Measurements from ENCODE around the gene CCDC80.
"Not testable (repeated sequence)": the region's sequence is repeated elsewhere in the genome, so short reads cannot be mapped to it uniquely, and the experiment has no call there.

Gene CCDC80

GRCh38 chr3:112582244-112582874, 58.6 kb downstream of the CCDC80 start:
- peak; percentile 8 for DNase-seq

- DNase-seq = no peak
Observed at GRCh38 chr3:112579697-112580096, 61.2 kb downstream of the CCDC80 start.

DNA sequence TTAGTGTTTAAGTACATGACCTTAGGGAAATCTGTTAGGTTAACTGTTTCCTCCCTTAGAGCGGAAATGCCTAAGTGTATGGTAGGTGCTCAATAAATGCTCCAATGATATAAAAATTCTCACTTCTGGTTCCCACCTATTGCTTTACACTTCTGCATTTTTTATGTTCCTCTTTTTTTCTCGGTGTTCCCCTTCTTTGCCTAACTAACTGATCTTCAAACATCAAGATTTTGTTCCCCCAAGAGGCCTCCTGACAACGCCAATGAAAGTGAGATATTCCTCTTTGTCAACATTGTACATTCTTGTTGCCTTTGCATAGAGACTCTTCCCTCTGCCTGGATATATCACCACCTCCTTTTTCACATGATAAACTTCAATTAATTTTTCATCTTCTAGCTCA, 61.7 kb downstream of the CCDC80 start:
- DNase-seq = no peak

DNA sequence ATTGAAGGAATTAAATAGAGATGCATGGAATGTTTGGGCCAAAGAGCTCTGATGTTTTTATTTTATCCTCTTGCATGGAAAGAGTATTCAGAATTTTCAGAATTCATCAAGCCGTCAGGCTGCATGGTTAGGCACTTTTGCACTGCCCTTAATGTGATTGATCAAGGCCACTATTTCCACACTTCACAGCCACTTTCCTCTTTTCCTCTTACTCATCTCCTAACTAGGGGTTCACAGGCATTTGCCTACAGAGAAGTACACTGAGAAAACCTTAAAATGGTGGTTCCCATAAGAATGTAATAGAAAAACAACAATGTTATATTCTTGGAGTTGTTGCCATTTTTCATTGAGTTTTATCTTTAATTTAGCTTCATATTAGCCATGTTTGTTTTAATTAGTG, 68.2 kb downstream of the CCDC80 start:
- no peak for DNase-seq

DNA sequence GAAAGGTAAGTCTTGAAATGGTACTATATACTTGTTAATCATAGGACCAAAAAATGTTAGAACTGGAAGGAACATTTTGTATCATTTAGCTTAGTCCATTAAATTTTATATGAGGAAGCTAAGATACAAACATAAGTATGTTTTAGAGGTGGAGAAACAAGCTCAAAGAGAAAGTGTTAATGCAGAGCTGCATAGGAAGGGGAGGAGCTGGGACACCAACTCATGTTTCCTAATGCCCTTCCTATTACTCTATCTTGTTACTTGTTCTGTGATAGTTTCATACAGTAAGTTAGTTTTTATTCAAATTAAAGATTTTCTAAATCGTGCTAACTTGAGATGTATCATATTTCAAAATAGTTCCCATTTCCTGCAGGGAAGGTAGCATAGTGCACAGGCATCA, 71.7 kb downstream of the CCDC80 start:
- DNase-seq = no peak

DNA sequence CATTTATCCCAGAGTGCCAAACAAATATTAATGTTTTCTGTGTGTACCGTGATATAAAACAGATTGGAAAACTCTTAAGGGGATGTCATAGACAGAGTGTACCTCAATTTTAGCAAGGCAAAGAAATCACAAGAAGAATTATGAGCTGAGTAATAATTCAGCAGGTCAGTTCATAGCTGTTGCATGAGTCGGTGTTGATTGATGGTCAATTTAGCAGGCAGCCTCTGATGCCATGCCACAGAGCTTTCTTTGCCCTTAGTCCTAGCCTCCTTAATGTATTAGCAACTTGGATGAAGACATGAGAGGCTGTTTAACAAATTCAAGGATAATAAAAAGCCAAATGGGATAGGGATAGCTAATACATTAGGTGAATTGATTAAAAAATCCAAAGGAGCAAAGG, 72.3 kb downstream of the CCDC80 start:
- no peak for DNase-seq

DNA sequence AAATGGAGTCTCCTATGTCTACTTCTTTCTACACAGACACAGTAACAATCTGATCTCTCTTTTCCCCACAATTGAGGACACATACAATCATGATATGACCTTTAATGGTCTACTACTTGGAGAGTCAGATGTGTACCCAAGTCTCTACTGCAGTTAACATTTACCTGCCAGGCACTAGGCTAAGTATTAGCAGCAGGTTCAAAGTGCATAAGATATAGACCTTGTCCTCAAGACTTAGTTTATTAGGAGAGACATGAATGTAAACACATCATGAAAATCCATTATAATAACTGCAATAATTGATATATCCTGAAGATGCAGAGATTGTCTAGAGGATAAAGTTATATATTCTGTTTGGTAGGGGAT, 76.0 kb downstream of the CCDC80 start:
- no peak for DNase-seq

DNA sequence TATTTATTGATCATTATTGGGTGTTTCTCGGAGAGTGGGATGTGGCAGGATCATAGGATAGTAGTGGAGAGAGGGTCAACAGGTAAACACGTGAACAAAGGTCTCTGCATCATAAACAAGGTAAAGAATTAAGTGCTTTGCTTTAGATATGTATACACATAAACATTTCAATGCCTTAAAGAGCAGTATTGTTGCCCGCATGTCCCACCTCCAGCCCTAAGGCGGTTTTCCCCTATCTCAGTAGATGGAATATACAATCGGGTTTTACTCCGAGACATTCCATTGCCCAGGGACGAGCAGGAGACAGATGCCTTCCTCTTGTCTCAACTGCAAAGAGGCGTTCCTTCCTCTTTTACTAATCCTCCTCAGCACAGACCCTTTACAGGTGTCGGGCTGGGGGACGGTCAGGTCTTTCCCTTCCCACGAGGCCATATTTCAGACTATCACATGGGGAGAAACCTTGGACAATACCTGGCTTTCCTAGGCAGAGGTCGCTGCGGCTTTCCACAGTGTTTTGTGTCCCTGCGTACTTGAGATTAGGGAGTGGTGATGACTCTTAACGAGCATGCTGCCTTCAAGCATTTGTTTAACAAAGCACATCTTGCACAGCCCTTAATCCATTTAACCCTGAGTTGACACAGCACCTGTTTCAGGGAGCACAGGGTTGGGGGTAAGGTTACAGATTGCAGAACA, 76.5 kb downstream of the CCDC80 start:
- not testable (repeated sequence) for DNase-seq

DNA sequence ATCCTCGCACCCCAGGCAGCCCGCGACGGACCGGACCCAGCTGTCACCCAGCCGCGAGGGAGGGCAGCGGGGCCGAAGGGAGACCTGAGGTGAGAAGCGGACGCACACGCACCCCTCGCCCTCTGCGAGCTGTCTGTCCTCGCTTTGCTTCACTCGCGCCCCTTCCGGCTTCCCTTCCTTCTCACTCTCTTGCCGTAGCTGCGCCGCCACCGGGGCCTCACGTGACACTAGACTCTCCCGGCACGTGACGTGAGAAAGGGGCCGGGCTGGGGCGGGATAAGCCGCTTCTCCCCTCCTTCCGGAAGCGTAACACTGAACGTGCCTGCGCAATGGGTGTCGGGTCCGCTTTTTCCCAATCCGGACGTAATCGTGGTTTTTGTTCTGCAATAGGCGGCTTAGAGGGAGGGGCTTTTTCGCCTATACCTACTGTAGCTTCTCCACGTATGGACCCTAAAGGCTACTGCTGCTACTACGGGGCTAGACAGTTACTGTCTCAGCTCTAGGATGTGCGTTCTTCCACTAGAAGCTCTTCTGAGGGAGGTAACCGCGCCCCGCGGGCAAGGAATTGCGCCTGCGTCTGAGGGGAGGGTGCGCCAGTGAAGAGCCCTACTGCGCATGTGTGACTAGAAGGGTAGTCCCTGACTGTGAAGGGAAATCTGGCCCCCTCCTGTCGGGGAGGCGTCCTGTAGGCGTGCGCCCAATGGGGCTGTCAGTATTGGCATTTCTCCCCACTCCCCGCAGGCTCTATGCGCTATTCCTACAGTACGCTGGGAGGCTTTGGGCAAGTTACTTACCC, 79.0 kb downstream of the CCDC80 start, which contains the start of the genes ATG3 and SLC35A5:
Gene ATG3, minus strand, starts transcription at position 229 of the 796 bp plus-strand sequence. CDS start 434 bp downstream, outside the sequence.
Gene SLC35A5, plus strand, starts transcription at position 312 of the 796 bp plus-strand sequence. CDS start 1,359 bp downstream, outside the sequence.
- peak; percentile 97 for DNase-seq

GRCh38 chr3:112561484-112561733, 79.5 kb downstream of the CCDC80 start:
- DNase-seq = no peak

- DNase-seq = peak; percentile 64
Observed at GRCh38 chr3:112560721-112561483, 80.0 kb downstream of the CCDC80 start.

- DNase-seq = no peak
Observed at GRCh38 chr3:112560307-112560706, 80.6 kb downstream of the CCDC80 start.

DNA sequence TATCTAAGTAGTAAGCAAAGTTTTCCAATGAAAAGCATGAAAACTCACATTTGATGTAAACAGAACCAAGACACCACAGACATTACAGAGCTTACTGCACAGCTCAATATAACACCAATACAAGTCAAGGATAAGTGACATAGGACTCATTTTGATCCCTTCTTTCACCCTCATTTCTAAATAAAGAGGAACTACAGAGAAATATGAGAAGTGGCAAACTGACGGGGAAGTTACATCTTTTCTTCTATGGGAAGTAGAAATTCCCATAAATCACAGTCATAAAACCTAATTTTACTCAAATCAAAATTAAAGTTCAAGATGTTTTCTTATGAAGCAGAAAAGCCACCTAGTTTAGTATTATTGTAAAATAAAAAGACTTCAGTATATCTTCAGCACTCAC, 83.0 kb downstream of the CCDC80 start:
- no peak for DNase-seq

- DNase-seq = no peak
Observed at GRCh38 chr3:112555535-112556170, 85.3 kb downstream of the CCDC80 start.

DNA sequence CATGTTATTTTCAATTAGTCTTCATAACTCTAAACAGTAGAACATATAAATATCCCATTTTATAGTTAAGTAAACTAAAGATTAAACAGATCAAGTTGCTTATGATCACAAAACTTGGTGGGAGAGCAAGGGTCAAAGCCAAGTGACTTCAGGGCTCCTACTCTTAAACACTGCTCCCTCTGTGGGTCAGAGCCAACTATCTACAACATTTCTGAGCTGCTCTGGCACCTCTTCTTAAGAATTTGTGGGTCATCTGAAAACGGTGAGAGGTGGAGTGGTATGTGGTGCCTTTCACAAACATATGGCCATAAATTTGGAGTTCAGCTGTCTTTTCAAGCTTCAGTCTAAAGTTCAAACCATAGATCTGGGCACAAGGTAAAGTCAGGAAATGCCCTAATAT, 90.1 kb downstream of the CCDC80 start:
- DNase-seq = no peak

Measured in NCI-H2029 (cell line).